WERI-Rb-1 (cell line): ENCODE data around the gene ROBO2.
A peak's percentile ranks its signal among the peaks of the same experiment; 100 is the strongest.

Experiments
- DNase-seq: peaks from one replicate; pipeline ENCODE4 v3.0.0-alpha.2; 2020
- H3K27ac ChIP-seq: fragments of 250-450 bp; sonication (Bioruptor Pico); 2 replicates; pipeline ENCODE4 v1.5.1; 2020; ENCODE audit warnings: mild to moderate bottlenecking, moderate library complexity
- H3K27me3 ChIP-seq: fragments of 250-450 bp; sonication (Bioruptor Pico); 2 replicates; pipeline ENCODE4 v1.5.1; 2021; ENCODE audit warnings: mild to moderate bottlenecking, low read depth, moderate library complexity; ENCODE audit not compliant: insufficient read depth, severe bottlenecking
- H3K36me3 ChIP-seq: fragments of 250-450 bp; sonication (Bioruptor Pico); 2 replicates; pipeline ENCODE4 v1.5.1; 2020; ENCODE audit warnings: mild to moderate bottlenecking, moderate library complexity
- H3K4me3 ChIP-seq: 2 replicates; pipeline ENCODE4 v1.5.1; 2011; ENCODE audit warnings: low read depth, mild to moderate bottlenecking, control low read depth, low read length
- H3K9me3 ChIP-seq: fragments of 250-450 bp; sonication (Bioruptor Pico); 2 replicates; pipeline ENCODE4 v1.5.1; 2021; ENCODE audit warnings: mild to moderate bottlenecking, moderate library complexity; ENCODE audit not compliant: severe bottlenecking
- TF ChIP-seq, protein P1 (sequence below): IDR thresholded peaks from 2 replicates; pipeline ENCODE4 v1.5.1; 2011; ENCODE audit warnings: low read depth, mild to moderate bottlenecking, control low read depth, inconsistent platforms, low read length

ROBO2 gene

DNA sequence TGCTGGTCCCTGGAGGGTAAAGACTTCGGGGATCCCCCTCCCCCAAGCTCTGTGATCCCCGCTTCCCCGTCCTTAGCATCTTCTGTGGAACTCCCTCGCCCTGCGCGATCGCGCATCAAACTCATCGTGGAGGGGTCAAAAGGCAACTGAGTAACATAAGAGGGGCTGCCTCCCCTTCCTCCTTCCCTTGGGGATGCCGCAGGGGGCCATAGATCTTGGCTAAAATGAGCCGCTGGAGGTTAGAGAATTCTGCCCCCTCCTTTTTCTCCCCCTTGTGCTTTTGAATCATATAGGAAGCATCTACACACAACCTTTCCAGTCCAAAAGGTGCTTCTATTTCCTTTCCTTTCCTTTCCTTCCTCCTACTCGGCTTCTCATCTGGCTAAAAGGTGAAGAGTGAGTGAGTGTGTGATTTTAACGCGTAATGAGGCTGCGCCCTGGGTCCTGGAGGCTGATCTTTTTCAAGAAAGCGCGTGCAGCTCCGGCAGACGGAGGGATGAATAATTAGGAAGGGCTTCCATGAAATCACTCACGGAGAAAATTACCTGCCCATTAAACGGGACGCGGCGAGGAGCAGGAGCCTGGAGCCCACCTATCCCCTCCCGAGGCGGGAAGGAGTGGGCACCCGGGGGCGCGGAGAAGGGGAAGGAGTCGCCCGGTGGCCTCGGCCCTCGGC lies 831 bp upstream of the ROBO2 start:
- H3K36me3 ChIP-seq: no peaks in the 10 kb centered on the region
- DNase-seq: peak; percentile 52
- H3K27ac ChIP-seq: peak overlapping the region; percentile 82
- H3K4me3 ChIP-seq: peak overlapping the region; percentile 82
- H3K9me3 ChIP-seq: no peaks in the 10 kb centered on the region
- TF ChIP-seq, protein P1, sequence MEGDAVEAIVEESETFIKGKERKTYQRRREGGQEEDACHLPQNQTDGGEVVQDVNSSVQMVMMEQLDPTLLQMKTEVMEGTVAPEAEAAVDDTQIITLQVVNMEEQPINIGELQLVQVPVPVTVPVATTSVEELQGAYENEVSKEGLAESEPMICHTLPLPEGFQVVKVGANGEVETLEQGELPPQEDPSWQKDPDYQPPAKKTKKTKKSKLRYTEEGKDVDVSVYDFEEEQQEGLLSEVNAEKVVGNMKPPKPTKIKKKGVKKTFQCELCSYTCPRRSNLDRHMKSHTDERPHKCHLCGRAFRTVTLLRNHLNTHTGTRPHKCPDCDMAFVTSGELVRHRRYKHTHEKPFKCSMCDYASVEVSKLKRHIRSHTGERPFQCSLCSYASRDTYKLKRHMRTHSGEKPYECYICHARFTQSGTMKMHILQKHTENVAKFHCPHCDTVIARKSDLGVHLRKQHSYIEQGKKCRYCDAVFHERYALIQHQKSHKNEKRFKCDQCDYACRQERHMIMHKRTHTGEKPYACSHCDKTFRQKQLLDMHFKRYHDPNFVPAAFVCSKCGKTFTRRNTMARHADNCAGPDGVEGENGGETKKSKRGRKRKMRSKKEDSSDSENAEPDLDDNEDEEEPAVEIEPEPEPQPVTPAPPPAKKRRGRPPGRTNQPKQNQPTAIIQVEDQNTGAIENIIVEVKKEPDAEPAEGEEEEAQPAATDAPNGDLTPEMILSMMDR: no peak
- H3K27me3 ChIP-seq: no peaks in the 10 kb centered on the region

DNA sequence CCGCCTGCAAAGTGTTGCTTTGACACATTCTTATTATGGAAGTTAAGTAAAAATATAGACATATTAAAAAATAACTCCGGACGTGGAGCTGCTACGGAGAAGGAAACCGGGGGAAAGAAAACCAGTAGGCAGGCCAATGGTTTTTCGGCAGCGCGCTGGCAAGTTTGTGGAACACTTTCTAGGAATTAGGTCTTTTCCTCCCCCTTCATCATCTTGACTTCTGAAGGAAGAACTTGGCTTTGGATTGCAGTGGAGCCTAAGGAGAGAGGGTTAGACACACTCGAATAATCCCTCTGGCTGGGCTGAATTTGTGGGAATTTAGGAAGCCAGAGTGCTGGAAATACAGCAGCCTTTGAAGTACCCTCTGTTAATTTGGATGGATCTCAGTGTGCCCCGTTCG lies 317 bp downstream of the ROBO2 start:
- H3K36me3 ChIP-seq: no peaks in the 10 kb centered on the region
- no peaks in the 10 kb centered on the region for H3K9me3 ChIP-seq
- peak overlapping the region; percentile 82 for H3K27ac ChIP-seq
- peak overlapping the region; percentile 82 for H3K4me3 ChIP-seq
- no peaks in the 10 kb centered on the region for H3K27me3 ChIP-seq
- DNase-seq: no peak
- TF ChIP-seq, protein P1: no peak

DNA sequence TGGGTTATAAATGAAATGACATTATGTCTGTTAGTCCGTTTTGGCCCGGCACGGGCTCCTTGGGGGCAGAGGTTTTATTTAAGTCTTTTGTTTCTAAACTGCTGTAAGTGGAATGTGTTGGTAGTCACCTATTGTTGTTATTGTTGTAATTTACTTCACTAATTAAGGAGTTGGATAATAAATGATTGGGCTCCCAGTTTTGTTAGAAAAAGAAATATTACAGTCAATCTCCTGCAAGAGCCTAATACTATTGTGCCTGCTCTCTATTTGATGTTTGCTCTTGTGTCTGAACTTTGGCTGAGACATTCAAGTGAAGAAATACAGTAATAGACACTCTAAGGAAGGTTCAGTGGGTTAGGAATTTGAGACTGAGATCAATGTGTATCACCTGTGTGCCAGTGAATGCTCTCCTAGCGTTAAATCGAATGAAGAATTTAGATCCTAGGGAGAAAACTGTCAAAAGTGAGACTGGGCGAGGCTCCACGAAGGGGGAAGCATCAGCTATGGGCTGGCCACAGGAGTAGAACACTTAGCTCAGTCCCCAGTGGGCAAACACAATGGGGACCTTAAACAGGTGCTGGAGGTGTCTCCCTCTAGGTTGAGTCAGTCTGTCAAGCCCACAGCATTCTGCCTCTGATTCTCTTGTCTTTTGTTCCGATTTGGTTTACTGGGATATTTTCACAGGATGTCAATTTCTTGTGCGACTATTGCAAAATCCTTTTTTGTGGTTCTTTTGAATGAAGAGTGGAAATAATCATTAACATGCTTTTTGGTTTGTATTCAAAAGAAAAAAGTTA lies 1.2 kb downstream of the ROBO2 start:
- peak; percentile 39 for DNase-seq
- H3K36me3 ChIP-seq: no peaks in the 10 kb centered on the region
- peak overlapping the region; percentile 82 for H3K27ac ChIP-seq
- peak overlapping the region; percentile 82 for H3K4me3 ChIP-seq
- TF ChIP-seq, protein P1: no peak
- no peaks in the 10 kb centered on the region for H3K27me3 ChIP-seq
- H3K9me3 ChIP-seq: peaks cover 3% of the 10 kb centered on the region

GRCh38 chr3:77041811-77042210 lies 1.9 kb downstream of the ROBO2 start:
- H3K27ac ChIP-seq: peak overlapping the region; percentile 60
- no peak for DNase-seq
- no peaks in the 10 kb centered on the region for H3K36me3 ChIP-seq
- H3K9me3 ChIP-seq: peaks cover 3% of the 10 kb centered on the region
- TF ChIP-seq, protein P1: no peak
- H3K27me3 ChIP-seq: no peaks in the 10 kb centered on the region
- peak overlapping the region; percentile 82 for H3K4me3 ChIP-seq

GRCh38 chr3:77042343-77042742 lies 2.4 kb downstream of the ROBO2 start:
- H3K27me3 ChIP-seq: no peaks in the 10 kb centered on the region
- no peak for DNase-seq
- peak overlapping the region; percentile 60 for H3K27ac ChIP-seq
- TF ChIP-seq, protein P1: no peak
- H3K36me3 ChIP-seq: no peaks in the 10 kb centered on the region
- H3K9me3 ChIP-seq: peaks cover 3% of the 10 kb centered on the region
- H3K4me3 ChIP-seq: peak overlapping the region; percentile 82
